ENCODE data around the gene MYL3. TPM values are rescaled to one million over a fixed set of nuclear protein-coding genes. Genes with fewer than 3 reads are reported as not detected.

The MYL3 gene
- total and polyA plus RNA-seq, 4 donors: 1.9 to 4.1 (median 2.6) TPM

DNA sequence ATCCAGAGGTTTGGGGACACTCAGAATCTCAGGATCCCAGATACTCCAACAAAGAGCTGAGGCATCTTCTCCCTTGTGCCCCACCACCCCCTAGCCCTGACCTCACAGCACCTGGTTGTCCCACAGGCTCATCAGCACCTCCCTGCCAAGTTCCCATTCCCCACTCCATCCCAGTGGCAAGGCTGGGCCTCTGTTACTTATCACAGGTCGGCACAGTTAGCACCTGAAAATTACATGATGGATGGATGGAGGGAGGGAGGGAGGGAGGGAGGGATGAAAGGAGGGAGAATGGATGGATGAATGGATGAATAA is 12.8 kb downstream of the MYL3 start:
- Histone ChIP-seq H3K4me1 (ENCODE audit: control insufficient read depth in 5 of 5, insufficient read depth in 5 of 5, low read length in 5 of 5) (peaks cover 0 to 39% (median 6%) of the 10 kb centered on the region in 5 donors), H3K36me3 (ENCODE audit: control insufficient read depth in 4 of 4, insufficient read depth in 4 of 4, low read length in 4 of 4) (no peaks in the 10 kb centered on the region), H3K9ac (ENCODE audit: insufficient read depth in 1 of 2, low read length in 2 of 2) (no peak overlapping the region), H3K4me3 (no peak overlapping the region), H3K9me3 (ENCODE audit: control insufficient read depth in 4 of 4, insufficient read depth in 3 of 4, low read length in 3 of 4) (no peaks in the 10 kb centered on the region), H3K27me3 (ENCODE audit: control insufficient read depth in 3 of 3, insufficient read depth in 3 of 3, low read length in 2 of 3) (no peaks in the 10 kb centered on the region), H3K27ac (ENCODE audit: low read depth in 1 of 2, low read length in 1 of 2) (no peak overlapping the region)
- TF ChIP-seq, protein P1, sequence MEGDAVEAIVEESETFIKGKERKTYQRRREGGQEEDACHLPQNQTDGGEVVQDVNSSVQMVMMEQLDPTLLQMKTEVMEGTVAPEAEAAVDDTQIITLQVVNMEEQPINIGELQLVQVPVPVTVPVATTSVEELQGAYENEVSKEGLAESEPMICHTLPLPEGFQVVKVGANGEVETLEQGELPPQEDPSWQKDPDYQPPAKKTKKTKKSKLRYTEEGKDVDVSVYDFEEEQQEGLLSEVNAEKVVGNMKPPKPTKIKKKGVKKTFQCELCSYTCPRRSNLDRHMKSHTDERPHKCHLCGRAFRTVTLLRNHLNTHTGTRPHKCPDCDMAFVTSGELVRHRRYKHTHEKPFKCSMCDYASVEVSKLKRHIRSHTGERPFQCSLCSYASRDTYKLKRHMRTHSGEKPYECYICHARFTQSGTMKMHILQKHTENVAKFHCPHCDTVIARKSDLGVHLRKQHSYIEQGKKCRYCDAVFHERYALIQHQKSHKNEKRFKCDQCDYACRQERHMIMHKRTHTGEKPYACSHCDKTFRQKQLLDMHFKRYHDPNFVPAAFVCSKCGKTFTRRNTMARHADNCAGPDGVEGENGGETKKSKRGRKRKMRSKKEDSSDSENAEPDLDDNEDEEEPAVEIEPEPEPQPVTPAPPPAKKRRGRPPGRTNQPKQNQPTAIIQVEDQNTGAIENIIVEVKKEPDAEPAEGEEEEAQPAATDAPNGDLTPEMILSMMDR (IDR thresholded peaks at IDR 0.05; ENCODE audit: control extremely low read depth, extremely low read depth): no peak
- ATAC-seq (ENCODE audit: insufficient read depth, low FRiP score) (no peak), DNase-seq (no peak)
- WGBS, 2 donors: 77 to 85% methylated on average over 1 of the region's 1 CpG

DNA sequence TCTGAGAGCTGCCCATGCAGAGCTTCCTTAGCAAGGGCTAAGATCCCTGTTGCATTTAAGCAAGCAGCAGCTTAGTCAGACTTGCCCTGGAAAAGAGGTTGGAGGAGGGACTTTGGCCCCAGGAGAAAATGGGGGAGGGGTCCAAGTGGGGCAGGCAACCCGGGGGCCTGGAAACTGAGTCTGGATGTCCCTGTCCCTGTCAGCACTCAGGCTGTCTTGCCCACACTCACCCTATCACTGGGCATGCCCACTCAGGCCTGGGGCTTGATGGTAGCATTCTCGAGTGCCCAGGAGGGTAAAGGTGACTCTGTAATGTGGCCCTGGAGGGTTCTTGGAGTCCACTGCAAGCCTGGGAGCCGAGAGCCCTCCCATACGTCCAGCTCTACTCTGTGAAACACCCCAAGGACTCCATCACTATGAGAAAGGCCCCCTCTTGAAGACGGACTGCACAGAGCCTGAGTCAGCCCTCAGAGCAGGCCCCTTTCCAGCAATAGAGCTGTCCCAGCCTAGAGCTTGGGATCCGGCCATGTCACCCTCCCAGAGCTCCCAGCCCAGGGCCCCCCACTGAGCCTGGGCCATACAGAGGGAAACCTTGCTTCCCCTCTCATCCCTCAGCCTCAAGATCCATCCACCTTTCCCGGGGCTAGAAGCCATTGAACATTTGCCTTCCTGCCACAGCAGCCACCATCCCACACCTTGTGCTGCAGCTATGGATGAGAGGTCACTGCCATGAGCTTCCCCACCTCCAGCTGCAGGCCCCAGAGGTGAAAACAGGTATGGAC is 13.4 kb downstream of the MYL3 start:
- WGBS, 2 donors: 77 to 83% methylated on average over 7 of the region's 7 CpGs
- peak overlapping the region in 1 of 2 donors; percentile 11 for H3K9ac ChIP-seq (ENCODE audit: insufficient read depth in 1 of 2, low read length in 2 of 2)
- TF ChIP-seq, protein P1 (IDR thresholded peaks at IDR 0.05; ENCODE audit: control extremely low read depth, extremely low read depth): no peak

DNA sequence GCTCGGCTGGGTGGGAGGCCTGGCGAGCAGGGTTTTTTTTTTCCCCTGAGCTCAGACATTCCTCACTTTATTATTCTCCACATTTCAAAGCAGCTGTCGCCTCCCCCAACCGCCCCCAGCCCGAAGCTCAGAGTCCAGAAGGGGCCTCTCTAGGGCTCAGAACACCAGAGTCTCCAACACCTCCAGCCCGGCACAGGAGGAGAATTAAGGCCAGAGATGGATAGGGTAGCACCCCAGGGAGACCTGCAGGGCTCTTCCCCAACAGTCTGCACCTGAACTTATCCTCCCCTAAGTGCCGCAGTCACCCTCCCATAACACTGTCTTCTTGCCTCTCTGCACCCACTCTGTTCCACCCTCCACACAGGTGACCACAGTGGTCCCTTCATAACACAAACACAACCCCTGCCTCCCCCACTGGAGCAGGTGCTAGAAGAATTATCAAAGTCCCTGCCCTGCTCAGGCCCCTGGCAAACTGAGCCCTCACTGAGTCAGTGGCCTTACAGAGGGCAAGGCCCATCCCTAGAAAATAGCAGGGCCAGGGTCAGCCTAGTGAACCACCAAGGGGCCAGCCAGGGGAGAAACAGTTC is 14.1 kb downstream of the MYL3 start:
- Histone ChIP-seq H3K27me3 (ENCODE audit: control insufficient read depth in 3 of 3, insufficient read depth in 3 of 3, low read length in 2 of 3) (no peaks in the 10 kb centered on the region), H3K9ac (ENCODE audit: insufficient read depth in 1 of 2, low read length in 2 of 2) (peak overlapping the region in 1 of 2 donors; percentile 11), H3K4me1 (ENCODE audit: control insufficient read depth in 5 of 5, insufficient read depth in 5 of 5, low read length in 5 of 5) (peaks cover 0 to 45% (median 6%) of the 10 kb centered on the region in 5 donors), H3K9me3 (ENCODE audit: control insufficient read depth in 4 of 4, insufficient read depth in 3 of 4, low read length in 3 of 4) (no peaks in the 10 kb centered on the region), H3K4me3 (no peak overlapping the region), H3K36me3 (ENCODE audit: control insufficient read depth in 4 of 4, insufficient read depth in 4 of 4, low read length in 4 of 4) (no peaks in the 10 kb centered on the region), H3K27ac (ENCODE audit: low read depth in 1 of 2, low read length in 1 of 2) (peak overlapping the region in 1 of 2 donors; percentile 23)
- peak in 2 of 3 donors; percentile 27 to 35 for DNase-seq
- TF ChIP-seq, protein P1 (IDR thresholded peaks at IDR 0.05; ENCODE audit: control extremely low read depth, extremely low read depth): no peak
- ATAC-seq (ENCODE audit: insufficient read depth, low FRiP score): no peak
- WGBS, 2 donors: 93 to 95% methylated on average over 7 of the region's 7 CpGs

More for the DNA sequence above, 13.4 kb downstream of the MYL3 start:
- H3K4me3 ChIP-seq: no peak overlapping the region
- DNase-seq (peak in 2 of 3 donors; percentile 32 to 58), ATAC-seq (ENCODE audit: insufficient read depth, low FRiP score) (no peak)
- H3K4me1 ChIP-seq (ENCODE audit: control insufficient read depth in 5 of 5, insufficient read depth in 5 of 5, low read length in 5 of 5): peaks cover 0 to 44% (median 6%) of the 10 kb centered on the region in 5 donors
- H3K9me3 ChIP-seq (ENCODE audit: control insufficient read depth in 4 of 4, insufficient read depth in 3 of 4, low read length in 3 of 4): no peaks in the 10 kb centered on the region
- H3K27ac ChIP-seq (ENCODE audit: low read depth in 1 of 2, low read length in 1 of 2): peak overlapping the region in 1 of 2 donors; percentile 23
- H3K36me3 ChIP-seq (ENCODE audit: control insufficient read depth in 4 of 4, insufficient read depth in 4 of 4, low read length in 4 of 4): no peaks in the 10 kb centered on the region
- H3K27me3 ChIP-seq (ENCODE audit: control insufficient read depth in 3 of 3, insufficient read depth in 3 of 3, low read length in 2 of 3): no peaks in the 10 kb centered on the region
